Measurements from ENCODE around the gene WIPF1. TPM values are rescaled to one million over a fixed set of nuclear protein-coding genes. Genes with fewer than 3 reads are reported as not detected.

Gene WIPF1
- total RNA-seq, 4 donors from 2014 or later = 3.1 to 8.4 (median 4.9) TPM

DNA sequence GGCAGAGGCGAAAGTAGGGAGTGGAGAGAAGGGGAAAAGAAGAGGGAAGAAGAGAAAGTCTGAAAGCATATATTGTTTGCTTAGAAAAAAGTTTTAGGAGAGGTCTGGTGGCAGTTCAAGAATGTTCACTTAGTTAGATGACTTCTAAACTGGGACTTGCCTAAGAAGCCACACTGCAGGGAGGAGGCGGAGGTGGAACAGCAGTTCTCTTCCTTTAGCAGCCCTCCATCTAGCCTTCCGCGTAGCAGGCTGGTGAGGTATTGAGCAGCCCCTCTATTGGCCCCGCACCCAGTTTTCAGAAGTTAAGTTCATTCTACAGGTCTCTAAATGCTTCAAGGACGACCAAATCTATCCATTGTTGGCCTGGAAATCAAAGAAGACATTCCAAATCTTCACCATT, 31.9 kb upstream of the WIPF1 start:
- Histone ChIP-seq H3K4me3 (no peak overlapping the region), H3K36me3 (no peaks in the 10 kb centered on the region), H3K27me3 (no peaks in the 10 kb centered on the region), H3K9me3 (no peaks in the 10 kb centered on the region), H3K4me1 (peaks cover 8% of the 10 kb centered on the region in 2 donors), H3K27ac (no peak overlapping the region)
- DNase-seq = no peak
- no peak for TF ChIP-seq POLR2A (IDR thresholded peaks at IDR 0.05)
- TF ChIP-seq, protein P1, sequence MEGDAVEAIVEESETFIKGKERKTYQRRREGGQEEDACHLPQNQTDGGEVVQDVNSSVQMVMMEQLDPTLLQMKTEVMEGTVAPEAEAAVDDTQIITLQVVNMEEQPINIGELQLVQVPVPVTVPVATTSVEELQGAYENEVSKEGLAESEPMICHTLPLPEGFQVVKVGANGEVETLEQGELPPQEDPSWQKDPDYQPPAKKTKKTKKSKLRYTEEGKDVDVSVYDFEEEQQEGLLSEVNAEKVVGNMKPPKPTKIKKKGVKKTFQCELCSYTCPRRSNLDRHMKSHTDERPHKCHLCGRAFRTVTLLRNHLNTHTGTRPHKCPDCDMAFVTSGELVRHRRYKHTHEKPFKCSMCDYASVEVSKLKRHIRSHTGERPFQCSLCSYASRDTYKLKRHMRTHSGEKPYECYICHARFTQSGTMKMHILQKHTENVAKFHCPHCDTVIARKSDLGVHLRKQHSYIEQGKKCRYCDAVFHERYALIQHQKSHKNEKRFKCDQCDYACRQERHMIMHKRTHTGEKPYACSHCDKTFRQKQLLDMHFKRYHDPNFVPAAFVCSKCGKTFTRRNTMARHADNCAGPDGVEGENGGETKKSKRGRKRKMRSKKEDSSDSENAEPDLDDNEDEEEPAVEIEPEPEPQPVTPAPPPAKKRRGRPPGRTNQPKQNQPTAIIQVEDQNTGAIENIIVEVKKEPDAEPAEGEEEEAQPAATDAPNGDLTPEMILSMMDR (IDR thresholded peaks at IDR 0.05 in 4 of 5, conservative IDR thresholded peaks at IDR 0.05 in 1 of 5) = no peak
- in situ Hi-C loops (cut with MboI; ENCODE audit: low sequenced_read_pairs in 4 of 4) (no loop called here), intact Hi-C loops (cut with DNase I; ENCODE audit: low total_unique reads) (no loop called here)
- ATAC-seq = no peak

DNA sequence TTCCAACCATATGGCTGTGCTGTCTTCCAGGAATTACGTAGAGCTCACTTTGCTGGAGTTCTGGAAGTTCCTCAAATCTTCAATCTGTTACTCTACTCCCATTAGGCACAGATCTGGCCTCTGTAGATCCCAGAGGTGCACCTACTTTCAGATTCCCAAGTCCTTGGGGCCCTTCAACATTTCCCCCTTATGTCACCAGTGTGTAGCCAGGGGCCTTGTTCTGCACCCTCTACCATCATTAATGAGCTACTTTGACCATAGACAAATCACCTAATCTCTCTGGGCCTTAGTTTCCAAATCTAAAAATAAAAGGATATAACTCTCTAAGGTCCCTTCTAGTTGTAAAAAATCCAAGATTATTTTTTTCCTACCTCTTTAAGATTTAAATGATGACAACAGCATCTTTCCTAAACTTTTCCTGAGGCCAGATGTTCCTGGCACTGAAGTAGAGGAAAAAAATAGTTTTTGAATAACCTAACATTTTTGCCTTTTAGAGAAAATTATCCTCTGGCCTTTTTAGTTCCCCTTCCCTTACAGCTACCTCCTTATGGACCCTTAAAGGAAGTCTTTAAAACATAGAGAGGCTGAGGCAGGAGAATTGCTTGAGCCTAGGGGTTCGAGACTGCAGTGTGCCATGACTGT, 31.0 kb upstream of the WIPF1 start:
- no peak overlapping the region for H3K27ac ChIP-seq
- no peaks in the 10 kb centered on the region for H3K9me3 ChIP-seq
- in situ Hi-C loops (cut with MboI; ENCODE audit: low sequenced_read_pairs in 4 of 4) (no loop called here), intact Hi-C loops (cut with DNase I; ENCODE audit: low total_unique reads) (no loop called here)
- no peaks in the 10 kb centered on the region for H3K36me3 ChIP-seq
- no peaks in the 10 kb centered on the region for H3K27me3 ChIP-seq
- no peak for DNase-seq
- peaks cover under 1 to 4% of the 10 kb centered on the region in 2 donors for H3K4me1 ChIP-seq
- TF ChIP-seq, protein P1 (IDR thresholded peaks at IDR 0.05 in 4 of 5, conservative IDR thresholded peaks at IDR 0.05 in 1 of 5) = no peak
- no peak for TF ChIP-seq POLR2A (IDR thresholded peaks at IDR 0.05)
- ATAC-seq = no peak
- H3K4me3 ChIP-seq = no peak overlapping the region

DNA sequence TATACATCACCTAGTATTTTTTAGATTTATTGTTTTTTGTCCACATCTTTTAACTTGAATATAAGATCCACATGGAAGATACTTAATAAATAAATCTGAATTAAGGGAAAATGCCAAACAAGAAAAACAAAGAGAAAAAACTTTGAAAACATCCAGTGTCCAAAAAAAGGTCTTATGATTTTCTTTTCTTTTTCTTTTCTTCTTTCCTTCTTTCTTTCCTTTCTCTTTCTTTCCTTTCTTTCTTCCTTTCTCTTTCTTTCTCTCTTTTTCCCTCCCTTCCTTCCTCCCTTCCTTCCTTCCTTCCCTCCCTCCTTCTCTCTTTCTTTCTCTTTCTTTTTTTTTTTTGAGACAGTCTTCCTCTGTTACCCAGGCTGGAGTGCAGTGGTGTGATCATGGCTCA, 29.6 kb upstream of the WIPF1 start:
- Histone ChIP-seq H3K9me3 (no peaks in the 10 kb centered on the region), H3K36me3 (no peaks in the 10 kb centered on the region), H3K4me3 (no peak overlapping the region), H3K27ac (no peak overlapping the region), H3K27me3 (no peaks in the 10 kb centered on the region), H3K4me1 (no peaks in the 10 kb centered on the region)
- DNase-seq (no peak), ATAC-seq (no peak)
- TF ChIP-seq, protein P1 (IDR thresholded peaks at IDR 0.05 in 4 of 5, conservative IDR thresholded peaks at IDR 0.05 in 1 of 5) = no peak
- TF ChIP-seq POLR2A (IDR thresholded peaks at IDR 0.05) = no peak
- intact Hi-C loops (cut with DNase I; ENCODE audit: low total_unique reads) = no loop called here
- in situ Hi-C loops (cut with MboI; ENCODE audit: low sequenced_read_pairs in 4 of 4) = no loop called here

DNA sequence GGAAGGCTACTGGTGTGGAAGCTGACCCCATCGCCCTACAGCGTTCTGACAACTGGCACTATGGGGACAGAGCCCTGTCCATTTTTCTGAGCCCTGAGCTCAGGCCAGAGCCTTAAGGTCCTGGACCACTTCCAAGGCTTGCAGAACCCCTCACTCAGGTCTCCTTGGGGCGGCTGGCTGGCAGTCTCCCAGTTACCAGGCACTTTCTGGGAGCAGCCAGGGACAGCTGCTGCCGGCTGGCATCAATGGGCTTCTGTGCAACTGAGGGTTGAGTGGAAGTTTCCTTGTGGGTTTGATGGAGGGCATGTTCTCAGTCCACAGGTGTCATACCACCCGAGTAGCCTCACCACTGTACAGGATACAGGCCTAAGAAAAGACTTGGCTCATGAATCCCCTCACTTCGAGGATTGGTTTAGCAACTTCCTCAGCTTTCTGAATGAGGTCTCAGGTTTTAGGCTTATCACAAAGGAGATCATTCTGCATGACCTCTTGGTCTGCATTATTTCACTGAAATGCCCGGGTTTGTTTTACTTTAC, 27.4 kb upstream of the WIPF1 start:
- ATAC-seq = no peak
- intact Hi-C loops (cut with DNase I; ENCODE audit: low total_unique reads) = no loop called here
- in situ Hi-C loops (cut with MboI; ENCODE audit: low sequenced_read_pairs in 4 of 4) = no loop called here

More for the DNA sequence above, 27.4 kb upstream of the WIPF1 start:
- Histone ChIP-seq H3K27ac (no peak overlapping the region), H3K4me1 (no peaks in the 10 kb centered on the region), H3K4me3 (no peak overlapping the region), H3K9me3 (no peaks in the 10 kb centered on the region), H3K27me3 (no peaks in the 10 kb centered on the region), H3K36me3 (no peaks in the 10 kb centered on the region)
- TF ChIP-seq POLR2A (IDR thresholded peaks at IDR 0.05) = no peak
- TF ChIP-seq, protein P1 (IDR thresholded peaks at IDR 0.05 in 4 of 5, conservative IDR thresholded peaks at IDR 0.05 in 1 of 5) = no peak
- no peak for DNase-seq
